Measurements from ENCODE around the gene YIF1A. TPM values are rescaled to one million over a fixed set of nuclear protein-coding genes. Genes with fewer than 3 reads are reported as not detected.
"Not testable (repeated sequence)": the region's sequence is repeated elsewhere in the genome, so short reads cannot be mapped to it uniquely, and the experiment has no call there.

Gene YIF1A
- polyA plus RNA-seq, 2 of the 4 experiments (the other 2 are of a cell fraction): 79.7 to 99.7 TPM

GRCh38 chr11:66322732-66323427 is 33.9 kb upstream of the YIF1A start:
- ChIA-PET POLR2A (no interaction called here), CTCF (interaction anchor here (1.4 to 2.0 kb wide), 3 partner anchors 10 to 66 kb away, joined by 4 to 12 read pairs (median 6); no protein-coding TSS in a partner anchor)
- DNase-seq (ENCODE audit: low read depth in 1 of 2, low spot score in 1 of 2) (no peak), ATAC-seq (no peak), FAIRE-seq (no peak)
- Histone ChIP-seq H3K4me3 (no peak overlapping the region), H3K4me2 (no peak overlapping the region), H3K9me3 (no peaks in the 10 kb centered on the region), H3K4me1 (peaks cover 40% of the 10 kb centered on the region), H3K27ac (no peak overlapping the region)
- WGBS (ENCODE audit: missing lambda C conversion rate): 89% methylated on average over 8 of the region's 11 CpGs
- TF ChIP-seq CBX8 (IDR thresholded peaks at IDR 0.05) (no peak), SREBF2 (IDR thresholded peaks at IDR 0.05) (no peak), RCOR1 (IDR thresholded peaks at IDR 0.05; ENCODE audit: low read depth, low read length) (no peak), HDAC2 (IDR thresholded peaks at IDR 0.05) (no peak), HES2 (IDR thresholded peaks at IDR 0.05) (no peak), ZNF302 (CRISPR knock-in tag; IDR thresholded peaks at IDR 0.05) (no peak), REST (IDR thresholded peaks at IDR 0.05) (no peak)

- ChIA-PET CTCF (interaction anchor here (0.6 to 2.0 kb wide), 6 partner anchors 9 to 67 kb away, joined by 4 to 12 read pairs (median 5); partner anchors contain the start of gene RIN1), POLR2A (interaction anchor here (1.1 kb wide), 1 partner anchor 9 kb away, joined by 4 read pairs; no protein-coding TSS in a partner anchor)
- H3K4me2 ChIP-seq: no peak overlapping the region
- DNase-seq (ENCODE audit: low read depth in 1 of 2, low spot score in 1 of 2) (no peak), ATAC-seq (no peak), FAIRE-seq (no peak)
- peaks cover 33% of the 10 kb centered on the region for H3K4me1 ChIP-seq
- no peak overlapping the region for H3K4me3 ChIP-seq
- no peaks in the 10 kb centered on the region for H3K9me3 ChIP-seq
- no peak overlapping the region for H3K27ac ChIP-seq
- TF ChIP-seq FOXS1 (CRISPR knock-in tag; IDR thresholded peaks at IDR 0.05) (no peak), TP53 (CRISPR knock-in tag; IDR thresholded peaks at IDR 0.05) (no peak), MYC (IDR thresholded peaks at IDR 0.05; ENCODE audit: borderline replicate concordance, low read length) (no peak)
- WGBS (ENCODE audit: missing lambda C conversion rate): 90% methylated on average over 4 of the region's 4 CpGs
These were observed 32.7 kb upstream of the YIF1A start for GRCh38 chr11:66321606-66322005.

GRCh38 chr11:66320748-66321147 is 31.8 kb upstream of the YIF1A start:
- POLR2A ChIA-PET, ATAC-seq: not testable (repeated sequence)

GRCh38 chr11:66320289-66320688 is 31.3 kb upstream of the YIF1A start:
- ATAC-seq; FAIRE-seq; H3K4me2 ChIP-seq; H3K4me3 ChIP-seq; H3K27ac ChIP-seq; DNase-seq (ENCODE audit: low read depth in 1 of 2, low spot score in 1 of 2); H3K9me3 ChIP-seq; POLR2A ChIA-PET: not testable (repeated sequence)
- CTCF ChIA-PET: interaction anchor here (1.4 to 12.2 kb wide), 2 partner anchors 9 to 12 kb away, joined by 3 to 247 read pairs; partner anchors contain the start of gene RIN1
- WGBS (ENCODE audit: missing lambda C conversion rate): 83% methylated on average over 2 of the region's 2 CpGs
- H3K4me1 ChIP-seq: peaks cover 25% of the 10 kb centered on the region

More at GRCh38 chr11:66320748-66321147, 31.8 kb upstream of the YIF1A start:
- FAIRE-seq; DNase-seq (ENCODE audit: low read depth in 1 of 2, low spot score in 1 of 2); H3K27ac ChIP-seq; H3K9me3 ChIP-seq; H3K4me2 ChIP-seq; H3K4me3 ChIP-seq: not testable (repeated sequence)
- WGBS (ENCODE audit: missing lambda C conversion rate): 79% methylated on average over 6 of the region's 6 CpGs
- peaks cover 25% of the 10 kb centered on the region for H3K4me1 ChIP-seq
- CTCF ChIA-PET: interaction anchor here (1.4 kb wide), 1 partner anchor 9 kb away, joined by 3 read pairs; no protein-coding TSS in a partner anchor

- Histone ChIP-seq H3K9me3 (no peaks in the 10 kb centered on the region), H3K4me3 (no peak overlapping the region), H3K27ac (peak overlapping the region; percentile 62 to 79), H3K4me2 (peak overlapping the region; percentile 52; the same call in 2 of the 3 replicates), H3K4me1 (peaks cover 17% of the 10 kb centered on the region)
- POLR2A ChIA-PET: no interaction called here
- FAIRE-seq (no peak), DNase-seq (ENCODE audit: low read depth in 1 of 2, low spot score in 1 of 2) (no peak), ATAC-seq (no peak)
- 44% methylated on average over 1 of the region's 3 CpGs for WGBS (ENCODE audit: missing lambda C conversion rate)
- CTCF ChIA-PET: interaction anchor here (0.5 to 12.2 kb wide), 3 partner anchors 8 to 95 kb away, joined by 3 to 247 read pairs (median 10); partner anchors contain the start of gene RIN1
- TF ChIP-seq GATA3 (IDR thresholded peaks at IDR 0.05; ENCODE audit: borderline replicate concordance): no peak
These were observed 29.6 kb upstream of the YIF1A start for GRCh38 chr11:66318600-66318970.
